Measurements from ENCODE around the gene JUN.

The JUN gene

GRCh38 chr1:58799650-58800049 lies 15.8 kb upstream of the JUN start:
- CTCF ChIA-PET: no interaction called here
- Mint-ChIP-seq H3K27me3 (peaks cover 4% of the 10 kb centered on the region), H3K4me3 (no peak overlapping the region), H3K4me1 (peaks cover 3% of the 10 kb centered on the region), H3K27ac (no peak overlapping the region), H3K9me3 (no peaks in the 10 kb centered on the region), H3K36me3 (no peaks in the 10 kb centered on the region)
- DNase-seq: no peak

GRCh38 chr1:58798910-58799442 lies 15.1 kb upstream of the JUN start:
- DNase-seq: no peak
- no peaks in the 10 kb centered on the region for H3K9me3 Mint-ChIP-seq
- no peak overlapping the region for H3K27ac Mint-ChIP-seq
- H3K36me3 Mint-ChIP-seq: no peaks in the 10 kb centered on the region
- H3K4me1 Mint-ChIP-seq: peaks cover 3% of the 10 kb centered on the region
- peaks cover 4% of the 10 kb centered on the region for H3K27me3 Mint-ChIP-seq
- H3K4me3 Mint-ChIP-seq: no peak overlapping the region
- CTCF ChIA-PET: interaction anchor here (0.9 kb wide), 1 partner anchor 15 kb away, joined by 3 read pairs; the partner anchor contains the start of gene JUN

GRCh38 chr1:58796416-58796815 lies 12.6 kb upstream of the JUN start:
- CTCF ChIA-PET: no interaction called here
- no peak overlapping the region for H3K27ac Mint-ChIP-seq
- peaks cover 4% of the 10 kb centered on the region for H3K27me3 Mint-ChIP-seq
- no peaks in the 10 kb centered on the region for H3K36me3 Mint-ChIP-seq
- H3K4me1 Mint-ChIP-seq: peaks cover 3% of the 10 kb centered on the region
- no peaks in the 10 kb centered on the region for H3K9me3 Mint-ChIP-seq
- H3K4me3 Mint-ChIP-seq: no peak overlapping the region
- DNase-seq: no peak

GRCh38 chr1:58794585-58794984 lies 10.7 kb upstream of the JUN start:
- H3K9me3 Mint-ChIP-seq: peaks cover under 1% of the 10 kb centered on the region
- CTCF ChIA-PET: no interaction called here
- peaks cover 10% of the 10 kb centered on the region for H3K4me1 Mint-ChIP-seq
- peaks cover 2% of the 10 kb centered on the region for H3K27me3 Mint-ChIP-seq
- no peak for DNase-seq
- H3K4me3 Mint-ChIP-seq: no peak overlapping the region
- no peak overlapping the region for H3K27ac Mint-ChIP-seq
- peaks cover 3% of the 10 kb centered on the region for H3K36me3 Mint-ChIP-seq

- Mint-ChIP-seq H3K4me3 (no peak overlapping the region), H3K4me1 (peaks cover 10% of the 10 kb centered on the region), H3K9me3 (peaks cover 16% of the 10 kb centered on the region), H3K27ac (no peak overlapping the region), H3K27me3 (no peaks in the 10 kb centered on the region), H3K36me3 (peaks cover 13% of the 10 kb centered on the region)
- no peak for DNase-seq
- CTCF ChIA-PET: no interaction called here
These were observed 9.0 kb upstream of the JUN start for GRCh38 chr1:58792846-58793245.

- no peak for DNase-seq
- CTCF ChIA-PET: interaction anchor here (1.5 kb wide), 1 partner anchor 21 kb away, joined by 4 read pairs; no protein-coding TSS in a partner anchor
- Mint-ChIP-seq H3K27ac (no peak overlapping the region), H3K9me3 (peaks cover 16% of the 10 kb centered on the region), H3K4me1 (peaks cover 17% of the 10 kb centered on the region), H3K36me3 (peaks cover 14% of the 10 kb centered on the region), H3K4me3 (no peak overlapping the region), H3K27me3 (no peaks in the 10 kb centered on the region)
These were observed 7.3 kb upstream of the JUN start for GRCh38 chr1:58791106-58791505.

GRCh38 chr1:58789996-58790660 lies 6.3 kb upstream of the JUN start:
- no peak overlapping the region for H3K4me3 Mint-ChIP-seq
- peaks cover 14% of the 10 kb centered on the region for H3K36me3 Mint-ChIP-seq
- peaks cover 16% of the 10 kb centered on the region for H3K9me3 Mint-ChIP-seq
- no peak for DNase-seq
- H3K27ac Mint-ChIP-seq: no peak overlapping the region
- peaks cover 25% of the 10 kb centered on the region for H3K4me1 Mint-ChIP-seq
- CTCF ChIA-PET: interaction anchor here (1.5 kb wide), 1 partner anchor 22 kb away, joined by 4 read pairs; no protein-coding TSS in a partner anchor
- no peaks in the 10 kb centered on the region for H3K27me3 Mint-ChIP-seq

GRCh38 chr1:58789322-58789856 lies 5.5 kb upstream of the JUN start:
- no peak overlapping the region for H3K4me3 Mint-ChIP-seq
- H3K27me3 Mint-ChIP-seq: peaks cover 4% of the 10 kb centered on the region
- CTCF ChIA-PET: no interaction called here
- H3K36me3 Mint-ChIP-seq: peaks cover 14% of the 10 kb centered on the region
- H3K9me3 Mint-ChIP-seq: peaks cover 16% of the 10 kb centered on the region
- no peak overlapping the region for H3K27ac Mint-ChIP-seq
- no peak for DNase-seq
- peaks cover 23% of the 10 kb centered on the region for H3K4me1 Mint-ChIP-seq

GRCh38 chr1:58788259-58788658 lies 4.4 kb upstream of the JUN start:
- H3K36me3 Mint-ChIP-seq: peaks cover 14% of the 10 kb centered on the region
- peaks cover 16% of the 10 kb centered on the region for H3K9me3 Mint-ChIP-seq
- CTCF ChIA-PET: no interaction called here
- H3K27ac Mint-ChIP-seq: no peak overlapping the region
- peaks cover 13% of the 10 kb centered on the region for H3K27me3 Mint-ChIP-seq
- H3K4me1 Mint-ChIP-seq: peaks cover 23% of the 10 kb centered on the region
- H3K4me3 Mint-ChIP-seq: no peak overlapping the region
- DNase-seq: no peak

- no peak for DNase-seq
- H3K36me3 Mint-ChIP-seq: peaks cover 23% of the 10 kb centered on the region
- H3K27me3 Mint-ChIP-seq: peaks cover 17% of the 10 kb centered on the region
- peaks cover 33% of the 10 kb centered on the region for H3K4me1 Mint-ChIP-seq
- peaks cover 16% of the 10 kb centered on the region for H3K9me3 Mint-ChIP-seq
- no peak overlapping the region for H3K4me3 Mint-ChIP-seq
- H3K27ac Mint-ChIP-seq: no peak overlapping the region
- CTCF ChIA-PET: interaction anchor here (0.6 kb wide), 1 partner anchor 568 kb away, joined by 3 read pairs; no protein-coding TSS in a partner anchor
These were observed 3.0 kb upstream of the JUN start for GRCh38 chr1:58786927-58787245.

- DNase-seq: no peak
- Mint-ChIP-seq H3K27me3 (peaks cover 20% of the 10 kb centered on the region), H3K36me3 (peaks cover 26% of the 10 kb centered on the region), H3K27ac (peak overlapping the region; percentile 95), H3K4me3 (no peak overlapping the region), H3K9me3 (peaks cover 16% of the 10 kb centered on the region), H3K4me1 (peaks cover 37% of the 10 kb centered on the region)
- CTCF ChIA-PET: interaction anchor here (0.6 to 1.5 kb wide), 4 partner anchors 71 to 911 kb away, joined by 3 to 6 read pairs (median 3); no protein-coding TSS in a partner anchor
These were observed 2.5 kb upstream of the JUN start for GRCh38 chr1:58786184-58786926.

- CTCF ChIA-PET: interaction anchor here (0.6 to 1.5 kb wide), 6 partner anchors 72 to 912 kb away, joined by 3 to 6 read pairs (median 3); no protein-coding TSS in a partner anchor
- Mint-ChIP-seq H3K27me3 (peaks cover 20% of the 10 kb centered on the region), H3K36me3 (peaks cover 27% of the 10 kb centered on the region), H3K4me3 (peak overlapping the region; percentile 81), H3K9me3 (peaks cover 16% of the 10 kb centered on the region), H3K4me1 (peaks cover 35% of the 10 kb centered on the region), H3K27ac (peak overlapping the region; percentile 95)
- peak; percentile 32 for DNase-seq
These were observed 1.7 kb upstream of the JUN start for GRCh38 chr1:58785442-58786058.

- H3K4me3 Mint-ChIP-seq: peak overlapping the region; percentile 81
- H3K27ac Mint-ChIP-seq: peak overlapping the region; percentile 95
- peaks cover 33% of the 10 kb centered on the region for H3K36me3 Mint-ChIP-seq
- CTCF ChIA-PET: interaction anchor here (0.6 to 1.5 kb wide), 7 partner anchors 11 to 913 kb away, joined by 3 to 6 read pairs (median 3); no protein-coding TSS in a partner anchor
- DNase-seq: peak; percentile 90
- peaks cover 33% of the 10 kb centered on the region for H3K4me1 Mint-ChIP-seq
- peaks cover 22% of the 10 kb centered on the region for H3K27me3 Mint-ChIP-seq
- peaks cover 16% of the 10 kb centered on the region for H3K9me3 Mint-ChIP-seq
These were observed 1.1 kb upstream of the JUN start for GRCh38 chr1:58784758-58785441.
